Measurements from ENCODE around the gene ING1.
"Not testable (repeated sequence)": the region's sequence is repeated elsewhere in the genome, so short reads cannot be mapped to it uniquely, and the experiment has no call there.

Gene ING1

DNA sequence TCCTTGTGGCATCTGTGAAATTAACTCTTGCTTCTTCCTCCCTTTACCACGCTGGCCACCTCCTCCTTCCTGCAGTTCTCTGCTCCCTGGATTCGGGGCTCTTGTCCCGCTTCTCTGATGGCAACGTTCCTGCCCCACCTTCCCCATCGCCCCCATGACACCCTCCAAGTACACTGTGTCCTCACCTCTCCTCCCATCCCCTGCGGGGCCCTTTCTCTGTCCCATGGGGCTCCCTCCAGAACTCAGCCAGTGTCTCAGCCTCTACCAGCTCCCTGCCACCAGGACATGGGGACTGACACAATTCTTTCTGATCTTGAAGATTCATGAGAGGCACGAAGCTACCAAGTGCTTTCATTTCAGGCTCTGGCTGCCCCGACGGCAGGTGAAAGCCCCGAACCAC, 16.7 kb upstream of the ING1 start:
- TF ChIP-seq, protein P1, sequence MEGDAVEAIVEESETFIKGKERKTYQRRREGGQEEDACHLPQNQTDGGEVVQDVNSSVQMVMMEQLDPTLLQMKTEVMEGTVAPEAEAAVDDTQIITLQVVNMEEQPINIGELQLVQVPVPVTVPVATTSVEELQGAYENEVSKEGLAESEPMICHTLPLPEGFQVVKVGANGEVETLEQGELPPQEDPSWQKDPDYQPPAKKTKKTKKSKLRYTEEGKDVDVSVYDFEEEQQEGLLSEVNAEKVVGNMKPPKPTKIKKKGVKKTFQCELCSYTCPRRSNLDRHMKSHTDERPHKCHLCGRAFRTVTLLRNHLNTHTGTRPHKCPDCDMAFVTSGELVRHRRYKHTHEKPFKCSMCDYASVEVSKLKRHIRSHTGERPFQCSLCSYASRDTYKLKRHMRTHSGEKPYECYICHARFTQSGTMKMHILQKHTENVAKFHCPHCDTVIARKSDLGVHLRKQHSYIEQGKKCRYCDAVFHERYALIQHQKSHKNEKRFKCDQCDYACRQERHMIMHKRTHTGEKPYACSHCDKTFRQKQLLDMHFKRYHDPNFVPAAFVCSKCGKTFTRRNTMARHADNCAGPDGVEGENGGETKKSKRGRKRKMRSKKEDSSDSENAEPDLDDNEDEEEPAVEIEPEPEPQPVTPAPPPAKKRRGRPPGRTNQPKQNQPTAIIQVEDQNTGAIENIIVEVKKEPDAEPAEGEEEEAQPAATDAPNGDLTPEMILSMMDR (IDR thresholded peaks at IDR 0.05; ENCODE audit: low read depth, low read length) = no peak
- H3K4me3 ChIP-seq (ENCODE audit: low read depth, low read length) = no peak overlapping the region

DNA sequence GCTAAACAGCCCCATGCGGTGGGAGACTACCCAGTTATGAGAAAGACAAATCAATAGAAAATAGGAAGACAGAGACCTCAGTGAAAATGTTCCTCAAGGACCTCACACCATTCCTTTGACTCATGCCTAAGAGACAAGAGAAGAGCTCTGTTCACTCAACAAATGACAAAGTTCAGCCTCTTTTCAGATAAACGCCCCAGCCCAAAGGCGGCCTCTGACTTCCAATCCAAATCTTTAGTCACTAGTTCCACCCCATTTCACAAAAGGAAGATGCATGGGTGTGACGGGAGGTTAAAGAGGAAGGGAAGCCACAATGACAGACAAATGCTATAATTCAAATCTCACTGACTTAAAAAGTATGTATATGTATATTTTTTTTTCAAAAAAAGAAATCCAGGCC, 15.7 kb upstream of the ING1 start:
- TF ChIP-seq, protein P1 (IDR thresholded peaks at IDR 0.05; ENCODE audit: low read depth, low read length) = no peak
- no peak overlapping the region for H3K4me3 ChIP-seq (ENCODE audit: low read depth, low read length)

DNA sequence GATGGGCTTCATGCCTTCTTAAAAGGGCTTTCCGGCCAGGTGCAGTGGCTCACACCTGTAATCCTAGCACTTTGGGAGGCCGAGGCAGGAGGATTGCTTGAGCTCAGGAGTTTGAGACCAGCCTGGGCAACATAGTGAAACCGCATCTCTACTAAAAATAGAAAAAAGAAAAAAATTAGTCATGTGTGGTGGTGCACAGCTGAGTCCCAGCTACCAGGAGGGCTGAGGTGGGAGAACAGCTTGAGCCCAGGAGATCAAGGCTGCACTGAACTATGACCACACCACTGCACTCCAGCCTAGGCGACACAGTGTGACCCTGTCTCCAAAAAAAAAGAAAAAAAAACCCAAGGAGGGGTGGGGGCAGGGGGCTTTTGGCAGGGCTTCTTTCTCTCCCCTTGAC, 14.8 kb upstream of the ING1 start:
- TF ChIP-seq, protein P1 (IDR thresholded peaks at IDR 0.05; ENCODE audit: low read depth, low read length) = no peak
- H3K4me3 ChIP-seq (ENCODE audit: low read depth, low read length) = no peak overlapping the region

DNA sequence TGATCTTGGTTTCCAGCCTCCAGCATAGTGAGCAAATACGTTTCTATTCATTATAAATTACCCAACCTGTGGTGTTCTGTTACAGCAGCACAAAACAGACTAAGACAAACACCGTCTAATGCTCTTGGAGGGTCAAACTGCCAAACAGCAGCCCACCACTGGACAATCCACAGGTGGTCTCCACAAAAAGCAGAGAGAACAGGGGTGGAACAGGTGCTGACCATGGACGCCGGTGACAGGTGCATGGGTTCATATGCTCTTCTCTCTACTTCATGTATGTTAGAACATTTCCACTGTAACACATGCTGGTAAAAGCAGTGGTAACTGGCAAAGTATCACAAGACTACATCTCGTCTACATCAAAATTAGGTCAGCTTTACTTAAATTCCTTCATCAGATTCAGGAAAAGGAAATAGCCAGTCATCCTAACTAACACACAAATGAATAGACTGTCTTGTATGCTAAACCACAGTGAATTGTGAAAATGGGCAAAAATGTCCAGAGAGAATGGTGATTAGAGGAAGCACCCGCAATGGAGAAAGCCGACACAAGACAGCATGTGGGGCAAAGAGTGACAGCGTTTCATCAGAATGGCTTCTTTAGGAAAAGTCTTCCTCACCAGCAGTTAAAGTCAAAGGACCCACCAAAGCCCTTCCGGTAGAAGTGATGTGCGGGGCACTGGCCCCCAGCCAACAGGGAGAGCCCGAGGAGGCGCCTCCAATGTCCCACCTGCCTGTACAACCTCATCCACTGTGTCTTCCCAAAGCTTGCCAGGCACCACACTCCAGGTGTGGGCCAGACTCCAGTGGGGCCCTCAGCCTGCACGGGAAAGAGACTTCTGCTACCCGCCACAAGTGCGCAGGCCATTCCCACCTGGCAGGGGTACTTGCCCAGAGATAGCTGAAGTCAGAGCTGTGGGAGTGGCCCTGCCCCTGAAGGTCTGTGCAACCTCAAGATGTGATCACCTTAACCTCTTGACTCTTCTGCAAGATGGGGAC, 14.1 kb upstream of the ING1 start:
- no peak overlapping the region for H3K4me3 ChIP-seq (ENCODE audit: low read depth, low read length)
- TF ChIP-seq, protein P1 (IDR thresholded peaks at IDR 0.05; ENCODE audit: low read depth, low read length) = no peak

DNA sequence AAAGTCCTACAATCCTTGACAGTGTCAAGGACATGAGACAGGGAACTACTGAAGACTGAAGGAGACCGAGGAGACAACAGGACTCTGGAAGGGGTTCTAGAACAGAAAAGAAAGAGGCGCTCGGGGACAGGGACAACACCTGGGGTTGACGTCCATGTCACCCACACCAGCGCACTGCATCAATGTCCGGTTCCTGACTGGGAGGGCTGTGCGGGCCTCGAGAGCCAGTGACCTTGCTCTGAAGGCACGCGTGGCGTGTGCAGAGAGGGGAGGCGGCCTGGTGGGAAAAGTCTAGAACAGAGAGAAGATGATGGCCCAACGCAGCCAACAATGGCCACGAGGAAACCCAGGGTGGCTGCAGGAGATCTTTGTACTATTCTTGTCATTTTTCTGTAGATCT, 13.3 kb upstream of the ING1 start:
- TF ChIP-seq, protein P1 (IDR thresholded peaks at IDR 0.05; ENCODE audit: low read depth, low read length) = no peak
- H3K4me3 ChIP-seq (ENCODE audit: low read depth, low read length) = no peak overlapping the region

DNA sequence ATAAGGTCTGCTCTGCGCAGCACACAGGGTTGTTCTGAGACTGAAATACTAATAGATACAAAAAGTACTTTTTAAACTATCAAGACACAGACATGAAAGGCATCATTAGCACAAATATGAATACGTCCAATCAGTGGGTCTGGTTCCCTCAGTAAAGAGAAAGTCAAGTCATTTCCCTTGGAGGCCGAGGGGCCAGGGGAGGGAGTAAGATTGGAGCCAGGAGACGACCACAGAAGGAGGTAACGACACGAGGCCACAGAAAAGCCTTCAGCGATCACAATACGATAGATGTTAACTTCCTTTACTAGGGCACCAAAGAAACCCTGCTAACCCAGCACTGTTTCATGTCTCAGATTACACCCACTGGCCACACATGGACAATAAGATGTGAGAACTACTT, 12.9 kb upstream of the ING1 start:
- TF ChIP-seq, protein P1 (IDR thresholded peaks at IDR 0.05; ENCODE audit: low read depth, low read length) = no peak
- H3K4me3 ChIP-seq (ENCODE audit: low read depth, low read length) = no peak overlapping the region

GRCh38 chr13:110701061-110701460, 12.4 kb upstream of the ING1 start:
- not testable (repeated sequence) for H3K4me3 ChIP-seq (ENCODE audit: low read depth, low read length)

Data from WI38 (cell line).